GM13976 (cell line): ENCODE measurements around the gene PRPF40A.
A peak's percentile ranks its signal among the peaks of the same experiment; 100 is the strongest.

ENCODE experiments used
- DNase-seq: peaks from one replicate; pipeline ENCODE4 v3.0.0; 2012; ENCODE audit warnings: low spot score
- CTCF ChIP-seq: IDR thresholded peaks from 2 replicates; pipeline ENCODE4 v1.5.1; 2012; ENCODE audit warnings: borderline replicate concordance, mild to moderate bottlenecking; ENCODE audit not compliant: insufficient read depth; ENCODE audit errors: extremely low read depth, missing control alignments, control extremely low read depth
- in situ Hi-C: fragments of 300-500 bp; cut with MboI; formaldehyde crosslinking; loops from one replicate; pipeline ENCODE4 v1.12.0; 2022; ENCODE audit warnings: low sequenced_read_pairs, mixed read lengths, inconsistent platforms; ENCODE audit not compliant: unreplicated experiment

PRPF40A gene

GRCh38 chr2:152620208-152620607 is 97.1 kb downstream of the PRPF40A start:
- in situ Hi-C loops = no loop called here
- no peak for TF ChIP-seq CTCF
- DNase-seq = no peak

- DNase-seq = no peak
- in situ Hi-C loops = no loop called here
- TF ChIP-seq CTCF = no peak
Measured at GRCh38 chr2:152618193-152618564, 99.1 kb downstream of the PRPF40A start.

GRCh38 chr2:152617456-152618192 is 99.6 kb downstream of the PRPF40A start:
- TF ChIP-seq CTCF = no peak
- in situ Hi-C loops = no loop called here
- DNase-seq = no peak

GRCh38 chr2:152615177-152615576 is 102.1 kb downstream of the PRPF40A start:
- in situ Hi-C loops = no loop called here
- no peak for DNase-seq
- TF ChIP-seq CTCF = no peak

- TF ChIP-seq CTCF = no peak
- DNase-seq = peak; percentile 35
- in situ Hi-C loops = no loop called here
Measured at GRCh38 chr2:152613235-152613634, 104.0 kb downstream of the PRPF40A start.

- TF ChIP-seq CTCF = no peak
- peak; percentile 50 for DNase-seq
- in situ Hi-C loops = no loop called here
Measured at GRCh38 chr2:152611458-152612231, 105.6 kb downstream of the PRPF40A start.
